ENCODE measurements around the gene SLX9. TPM values are rescaled to one million over a fixed set of nuclear protein-coding genes. Genes with fewer than 3 reads are reported as not detected.

The SLX9 gene
- total and polyA plus RNA-seq, 8 donors: 10.5 to 21.7 (median 13.6) TPM

DNA sequence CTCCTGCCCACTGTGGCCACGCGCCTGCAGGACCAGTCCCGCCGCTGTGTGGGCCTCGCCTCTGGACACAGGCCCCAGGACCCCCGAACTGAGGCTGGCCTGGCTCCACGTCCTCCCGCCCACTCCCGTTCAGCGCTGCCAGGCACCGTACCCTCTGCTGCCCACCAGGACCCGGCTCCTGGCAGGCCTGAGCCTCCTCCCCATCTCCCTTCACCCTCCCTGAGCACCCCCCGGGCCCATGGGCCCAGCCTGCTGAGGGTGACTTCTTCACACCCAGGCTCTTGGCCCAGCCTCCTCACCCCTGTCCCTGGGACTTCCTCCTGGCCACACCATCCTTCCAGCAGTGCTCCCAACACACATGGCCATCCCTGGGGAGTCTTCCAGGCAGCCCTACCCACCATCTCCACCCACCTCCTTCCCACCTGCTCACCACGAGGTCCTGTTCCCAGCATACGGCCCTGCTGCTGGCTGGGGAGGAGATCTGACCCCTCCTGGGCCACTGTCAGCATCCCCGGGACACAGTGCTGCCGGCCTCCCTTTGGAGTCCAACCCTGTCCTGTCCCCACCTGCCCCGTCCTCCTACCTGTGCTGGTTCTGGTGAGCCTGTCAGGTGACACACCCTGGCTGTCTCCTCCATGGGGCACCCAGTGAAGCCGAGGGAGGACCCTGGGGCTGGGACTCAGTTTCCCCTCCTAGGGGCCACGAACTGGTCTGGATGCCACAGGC is 53.7 kb downstream of the SLX9 start:
- intact Hi-C loops (cut with DNase I): no loop called here
- H3K36me3 ChIP-seq: no peaks in the 10 kb centered on the region
- TF ChIP-seq, protein P1, sequence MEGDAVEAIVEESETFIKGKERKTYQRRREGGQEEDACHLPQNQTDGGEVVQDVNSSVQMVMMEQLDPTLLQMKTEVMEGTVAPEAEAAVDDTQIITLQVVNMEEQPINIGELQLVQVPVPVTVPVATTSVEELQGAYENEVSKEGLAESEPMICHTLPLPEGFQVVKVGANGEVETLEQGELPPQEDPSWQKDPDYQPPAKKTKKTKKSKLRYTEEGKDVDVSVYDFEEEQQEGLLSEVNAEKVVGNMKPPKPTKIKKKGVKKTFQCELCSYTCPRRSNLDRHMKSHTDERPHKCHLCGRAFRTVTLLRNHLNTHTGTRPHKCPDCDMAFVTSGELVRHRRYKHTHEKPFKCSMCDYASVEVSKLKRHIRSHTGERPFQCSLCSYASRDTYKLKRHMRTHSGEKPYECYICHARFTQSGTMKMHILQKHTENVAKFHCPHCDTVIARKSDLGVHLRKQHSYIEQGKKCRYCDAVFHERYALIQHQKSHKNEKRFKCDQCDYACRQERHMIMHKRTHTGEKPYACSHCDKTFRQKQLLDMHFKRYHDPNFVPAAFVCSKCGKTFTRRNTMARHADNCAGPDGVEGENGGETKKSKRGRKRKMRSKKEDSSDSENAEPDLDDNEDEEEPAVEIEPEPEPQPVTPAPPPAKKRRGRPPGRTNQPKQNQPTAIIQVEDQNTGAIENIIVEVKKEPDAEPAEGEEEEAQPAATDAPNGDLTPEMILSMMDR (IDR thresholded peaks at IDR 0.05): no peak
- H3K27ac ChIP-seq: no peak overlapping the region
- H3K9me3 ChIP-seq: no peaks in the 10 kb centered on the region
- H3K4me3 ChIP-seq: no peak overlapping the region
- ATAC-seq: no peak
- WGBS, 2 donors: 75 to 80% methylated on average over 20 of the region's 20 CpGs
- H3K4me1 ChIP-seq: no peaks in the 10 kb centered on the region
- H3K27me3 ChIP-seq: no peaks in the 10 kb centered on the region
- no peak for FAIRE-seq
- peak in 3 of 6 donors; percentile 23 to 62 (median 48) for DNase-seq

DNA sequence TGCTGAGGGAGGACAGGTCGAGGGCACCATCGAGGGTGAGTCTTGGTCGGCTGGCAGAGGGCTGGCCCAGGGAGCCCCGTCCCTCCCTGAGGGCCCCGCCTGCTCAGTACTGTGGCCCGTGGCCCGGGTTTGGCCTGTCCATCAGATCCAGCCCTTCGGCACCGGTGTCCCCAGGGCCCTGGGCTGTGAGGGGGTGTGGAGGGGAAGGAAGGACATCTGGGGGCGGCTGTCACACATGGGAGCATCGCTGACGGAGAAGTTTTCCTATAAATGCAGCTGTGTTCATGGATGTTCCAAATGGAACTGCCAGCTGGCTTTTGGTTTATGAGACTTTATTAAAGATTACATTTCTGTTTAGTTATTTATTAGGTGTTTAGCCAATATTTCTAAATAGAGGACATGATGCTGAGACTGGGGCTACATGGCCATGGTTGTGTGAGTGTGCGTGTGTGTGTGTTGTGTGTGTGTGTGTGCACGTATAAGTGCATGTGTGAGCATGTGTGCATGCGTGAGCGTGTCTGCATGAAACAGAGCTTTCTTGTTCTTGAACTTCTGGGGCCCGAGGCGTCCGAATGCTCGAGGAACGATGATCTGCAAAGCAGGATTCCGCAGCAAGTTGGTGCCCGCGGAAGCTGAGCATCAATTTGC is 54.3 kb downstream of the SLX9 start:
- 72 to 80% methylated on average over 24 of the region's 24 CpGs for WGBS, 2 donors
- TF ChIP-seq, protein P1 (IDR thresholded peaks at IDR 0.05): no peak
- intact Hi-C loops (cut with DNase I): no loop called here
- Histone ChIP-seq H3K27ac (no peak overlapping the region), H3K27me3 (no peaks in the 10 kb centered on the region), H3K36me3 (no peaks in the 10 kb centered on the region), H3K9me3 (no peaks in the 10 kb centered on the region), H3K4me3 (no peak overlapping the region), H3K4me1 (no peaks in the 10 kb centered on the region)
- ATAC-seq: peak in 1 of 4 donors; percentile 7
- DNase-seq: peak in 3 of 6 donors; percentile 28 to 64 (median 44)
- no peak for FAIRE-seq

DNA sequence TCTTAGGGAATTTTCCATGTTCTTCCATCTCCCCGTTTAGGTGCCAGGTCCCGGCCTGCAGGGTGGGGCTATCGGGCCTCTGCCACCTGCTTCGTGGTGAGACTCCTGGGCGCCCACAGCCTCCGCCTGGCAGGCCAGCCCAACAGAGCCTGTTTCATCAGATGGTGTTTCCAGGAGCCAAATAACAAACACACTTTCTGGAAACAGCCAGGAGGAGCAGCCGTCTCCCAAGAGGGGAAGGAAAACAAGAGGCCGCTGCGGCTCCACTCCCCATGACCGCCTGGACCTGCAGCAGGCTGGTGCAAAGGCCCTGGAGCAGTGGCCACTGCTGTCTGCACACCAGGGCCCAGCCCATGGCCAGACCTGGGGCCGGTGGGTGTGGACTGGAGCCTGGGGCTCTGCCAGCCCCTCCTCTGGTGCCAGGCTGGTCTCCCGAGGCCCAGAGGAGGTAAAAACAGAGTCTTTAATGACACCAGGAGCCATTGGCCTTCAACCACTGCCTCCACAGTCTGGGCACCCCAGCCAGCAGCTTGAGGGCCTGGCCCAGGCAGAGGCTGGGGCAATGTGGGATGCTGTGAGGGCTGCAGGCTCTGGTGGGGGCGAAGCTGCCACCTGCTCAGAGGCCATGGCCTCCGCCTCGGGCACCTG is 55.0 kb downstream of the SLX9 start:
- DNase-seq (peak in 3 of 6 donors; percentile 21 to 49 (median 48)), FAIRE-seq (no peak), ATAC-seq (no peak)
- TF ChIP-seq, protein P1 (IDR thresholded peaks at IDR 0.05): no peak
- H3K9me3 ChIP-seq: no peaks in the 10 kb centered on the region
- intact Hi-C loops (cut with DNase I): no loop called here
- H3K36me3 ChIP-seq: no peaks in the 10 kb centered on the region
- 71 to 78% methylated on average over 15 of the region's 15 CpGs for WGBS, 2 donors
- no peaks in the 10 kb centered on the region for H3K4me1 ChIP-seq
- H3K27ac ChIP-seq: no peak overlapping the region
- H3K27me3 ChIP-seq: no peaks in the 10 kb centered on the region
- no peak overlapping the region for H3K4me3 ChIP-seq

GRCh38 chr21:44995343-44995941 is 55.6 kb downstream of the SLX9 start:
- no peak for ATAC-seq
- TF ChIP-seq, protein P1 (IDR thresholded peaks at IDR 0.05): no peak
- DNase-seq: peak in 3 of 6 donors; percentile 20 to 67 (median 51)

More at GRCh38 chr21:44995343-44995941, 55.6 kb downstream of the SLX9 start:
- Histone ChIP-seq H3K4me1 (no peaks in the 10 kb centered on the region), H3K4me3 (no peak overlapping the region), H3K27me3 (no peaks in the 10 kb centered on the region), H3K27ac (no peak overlapping the region), H3K9me3 (no peaks in the 10 kb centered on the region), H3K36me3 (no peaks in the 10 kb centered on the region)
- FAIRE-seq: no peak
- WGBS, 2 donors: 72 to 79% methylated on average over 21 to 23 of the region's 23 CpGs
- intact Hi-C loops (cut with DNase I): no loop called here
